OCI-LY1 (cell line): Measurements from ENCODE around the gene PPFIA1.
"Not testable (repeated sequence)": the region's sequence is repeated elsewhere in the genome, so short reads cannot be mapped to it uniquely, and the experiment has no call there.

Experiments
- H2AFZ ChIP-seq: fragments of 200-600 bp; sonication (generic), shearing (Covaris generic); 2 replicates; pipeline ENCODE4 v1.6.0; 2014; ENCODE audit warnings: antibody characterized with exemption, mild to moderate bottlenecking, low read length
- H3F3A ChIP-seq: fragments of 200-600 bp; sonication (generic), shearing (Covaris generic); 2 replicates; pipeline ENCODE4 v1.6.0; 2014; ENCODE audit warnings: mild to moderate bottlenecking, antibody characterized with exemption, low read length, moderate library complexity; ENCODE audit not compliant: insufficient read depth
- H3K27ac ChIP-seq: fragments of 200-600 bp; sonication (generic); 2 replicates; pipeline ENCODE4 v1.5.1; 2014; ENCODE audit warnings: low read length, mixed run types, mild to moderate bottlenecking, low read depth; ENCODE audit not compliant: poor library complexity, severe bottlenecking
- H3K27me3 ChIP-seq: fragments of 200-600 bp; sonication (generic); 2 replicates; pipeline ENCODE4 v1.6.0; 2014; ENCODE audit warnings: antibody characterized with exemption, mild to moderate bottlenecking, low read length, moderate library complexity; ENCODE audit not compliant: insufficient read depth
- H3K36me3 ChIP-seq: fragments of 200-600 bp; sonication (generic); 2 replicates; pipeline ENCODE4 v1.6.1; 2014; ENCODE audit warnings: mild to moderate bottlenecking, antibody characterized with exemption, low read length, moderate library complexity, mixed read lengths; ENCODE audit not compliant: insufficient read depth
- H3K4me1 ChIP-seq: fragments of 200-600 bp; sonication (generic); 2 replicates; pipeline ENCODE4 v1.5.1; 2014; ENCODE audit warnings: mild to moderate bottlenecking, low read length, moderate library complexity; ENCODE audit not compliant: insufficient read depth, severe bottlenecking
- H3K4me2 ChIP-seq: fragments of 200-600 bp; sonication (generic), shearing (Covaris generic); 2 replicates; pipeline ENCODE4 v1.6.1; 2014; ENCODE audit warnings: low read length
- H3K4me3 ChIP-seq: fragments of 200-600 bp; sonication (generic); 2 replicates; pipeline ENCODE4 v1.5.1; 2014; ENCODE audit warnings: low read length, low read depth, mild to moderate bottlenecking, mixed read lengths; ENCODE audit not compliant: poor library complexity, severe bottlenecking
- H3K79me2 ChIP-seq: fragments of 200-600 bp; shearing (Covaris generic); 2 replicates; pipeline ENCODE4 v1.6.1; 2016; ENCODE audit warnings: mixed run types, low read length, mixed read lengths; ENCODE audit not compliant: insufficient read depth
- H3K9ac ChIP-seq: fragments of 200-600 bp; sonication (generic), shearing (Covaris generic); 2 replicates; pipeline ENCODE4 v1.6.1; 2014; ENCODE audit warnings: mild to moderate bottlenecking, low read length, mixed read lengths
- H3K9me2 ChIP-seq: fragments of 200-600 bp; sonication (generic), shearing (Covaris generic); 2 replicates; pipeline ENCODE4 v1.6.1; 2014; ENCODE audit warnings: low read depth, mild to moderate bottlenecking, low read length, mixed read lengths
- H3K9me3 ChIP-seq: fragments of 200-600 bp; shearing (Covaris generic); 2 replicates; pipeline ENCODE4 v1.6.1; 2014; ENCODE audit warnings: low read length, mixed read lengths
- H4K20me1 ChIP-seq: fragments of 200-600 bp; sonication (generic), shearing (Covaris generic); 2 replicates; pipeline ENCODE4 v1.6.0; 2016; ENCODE audit warnings: mild to moderate bottlenecking, low read length; ENCODE audit not compliant: insufficient read depth
- CTCF ChIP-seq: fragments of 200-600 bp; sonication (generic), shearing (Covaris generic); IDR thresholded peaks from 2 replicates; pipeline ENCODE4 v1.5.1; 2017; ENCODE audit warnings: mild to moderate bottlenecking, antibody characterized with exemption, low read length, moderate library complexity, mixed read lengths
- EZH2 ChIP-seq: fragments of 200-600 bp; sonication (generic), shearing (Covaris generic); IDR thresholded peaks from 2 replicates; pipeline ENCODE4 v1.8.0; 2017; ENCODE audit warnings: borderline replicate concordance, mixed run types, mild to moderate bottlenecking, antibody characterized with exemption, low read length, moderate library complexity, mixed read lengths

The PPFIA1 gene

GRCh38 chr11:70252844-70253243 lies 17.6 kb upstream of the PPFIA1 start:
- no peak overlapping the region for H3K4me2 ChIP-seq
- no peak overlapping the region for H3K9ac ChIP-seq
- H3K9me2 ChIP-seq: no peaks in the 10 kb centered on the region
- TF ChIP-seq EZH2: no peak
- TF ChIP-seq CTCF: no peak
- no peak overlapping the region for H3K4me3 ChIP-seq
- H3K36me3 ChIP-seq: no peaks in the 10 kb centered on the region
- H3K27me3 ChIP-seq: no peaks in the 10 kb centered on the region
- no peak overlapping the region for H3K27ac ChIP-seq
- no peaks in the 10 kb centered on the region for H4K20me1 ChIP-seq
- no peak overlapping the region for H2AFZ ChIP-seq
- H3K9me3 ChIP-seq: no peaks in the 10 kb centered on the region
- H3K4me1 ChIP-seq: no peaks in the 10 kb centered on the region
- no peaks in the 10 kb centered on the region for H3F3A ChIP-seq
- H3K79me2 ChIP-seq: no peaks in the 10 kb centered on the region

DNA sequence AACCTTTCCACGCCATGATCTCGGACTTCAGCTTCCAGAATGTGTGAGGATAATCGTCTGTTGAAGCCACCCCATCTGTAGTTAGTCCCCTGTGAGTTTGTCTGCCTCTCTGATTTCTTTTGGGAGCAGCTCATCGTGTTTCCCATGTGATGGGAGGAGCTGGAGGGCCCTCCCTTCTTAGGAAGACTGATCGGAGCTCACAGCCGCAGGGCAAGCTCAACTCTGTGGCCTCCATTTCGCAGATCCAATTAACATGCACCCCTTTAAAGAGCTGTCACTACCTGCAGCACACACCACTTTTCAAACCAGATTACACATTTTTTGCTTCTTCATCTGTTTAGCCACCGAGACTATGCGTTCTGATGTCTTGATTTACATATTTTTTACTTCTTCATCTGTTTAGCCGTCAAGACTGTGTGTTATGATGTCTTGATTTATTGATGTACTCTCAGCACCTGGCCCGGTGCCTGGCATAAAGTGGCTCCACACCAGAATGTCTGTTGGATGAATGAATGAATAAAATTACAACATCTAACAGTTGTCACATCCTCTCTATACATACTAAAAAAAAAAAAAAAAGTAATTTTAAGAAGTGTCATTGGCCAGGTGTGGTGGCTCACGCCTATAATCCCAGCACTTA lies 14.9 kb upstream of the PPFIA1 start:
- Histone ChIP-seq H3K79me2 (no peaks in the 10 kb centered on the region), H4K20me1 (no peaks in the 10 kb centered on the region), H3K27ac (no peak overlapping the region), H3K4me3 (no peak overlapping the region), H2AFZ (no peak overlapping the region), H3K9me3 (no peaks in the 10 kb centered on the region), H3F3A (no peaks in the 10 kb centered on the region), H3K4me1 (no peaks in the 10 kb centered on the region), H3K27me3 (no peaks in the 10 kb centered on the region), H3K4me2 (no peak overlapping the region), H3K9me2 (no peaks in the 10 kb centered on the region), H3K9ac (no peak overlapping the region), H3K36me3 (no peaks in the 10 kb centered on the region)
- no peak for TF ChIP-seq CTCF

- not testable (repeated sequence) for H3F3A ChIP-seq, H3K36me3 ChIP-seq, H3K9me2 ChIP-seq, H4K20me1 ChIP-seq, H3K79me2 ChIP-seq, H3K9me3 ChIP-seq, H3K4me3 ChIP-seq, H3K9ac ChIP-seq, H3K4me1 ChIP-seq, H2AFZ ChIP-seq, H3K27me3 ChIP-seq, H3K27ac ChIP-seq, H3K4me2 ChIP-seq
These were observed 11.4 kb upstream of the PPFIA1 start for GRCh38 chr11:70259077-70259476.

DNA sequence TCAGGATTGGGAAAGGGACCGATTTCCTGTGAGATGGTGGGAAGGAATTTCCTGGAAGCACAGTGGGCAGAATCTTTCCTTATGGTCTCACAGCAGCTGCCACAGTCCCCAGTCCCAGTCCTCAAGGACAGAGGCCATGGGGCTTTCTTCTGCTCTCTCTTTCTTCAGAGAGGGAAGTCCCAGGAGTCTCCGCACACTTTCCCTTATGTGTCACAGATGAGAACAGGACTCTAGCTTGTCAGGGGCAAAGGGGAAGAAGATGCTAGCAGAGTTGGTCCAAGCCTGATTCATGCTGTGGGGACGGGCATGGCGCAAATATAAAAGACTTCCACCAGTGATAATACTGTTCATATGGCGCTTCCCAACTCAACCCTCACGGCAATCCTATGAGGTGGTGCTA lies 7.5 kb upstream of the PPFIA1 start:
- TF ChIP-seq CTCF (no peak), EZH2 (no peak)
- H3K9me2 ChIP-seq: no peaks in the 10 kb centered on the region
- H3K9me3 ChIP-seq: no peaks in the 10 kb centered on the region
- H4K20me1 ChIP-seq: no peaks in the 10 kb centered on the region
- peaks cover 8% of the 10 kb centered on the region for H3K4me1 ChIP-seq
- H3K79me2 ChIP-seq: no peaks in the 10 kb centered on the region
- H3K4me3 ChIP-seq: no peak overlapping the region
- no peaks in the 10 kb centered on the region for H3K36me3 ChIP-seq
- H2AFZ ChIP-seq: no peak overlapping the region
- H3K27me3 ChIP-seq: no peaks in the 10 kb centered on the region
- H3F3A ChIP-seq: no peaks in the 10 kb centered on the region
- H3K27ac ChIP-seq: no peak overlapping the region
- H3K9ac ChIP-seq: no peak overlapping the region
- no peak overlapping the region for H3K4me2 ChIP-seq
